IMR-90 (cell line): ENCODE data around the gene RFT1. TPM values are rescaled to one million over a fixed set of nuclear protein-coding genes. Genes with fewer than 3 reads are reported as not detected.

Experiments
- ATAC-seq: fragments of 200-7000 bp; cut with Tn5 transposase; 2 replicates; pipeline ENCODE4 v1.9.1; 2020; ENCODE audit warnings: low read depth, mild to moderate bottlenecking, moderate library complexity
- BruUV-seq: library from RNA; stranded (reverse); fragments of 400-500 nt; replicated peaks from 2 replicates; lab custom pipeline; 2021; lab: Mats Ljungman, UMichigan
- CTCF ChIA-PET: fragments of 300-600 bp; formaldehyde crosslinking; extraction: SDS; loops from one replicate; lab custom pipeline; 2021; ENCODE audit warnings: antibody characterized with exemption; lab: Yijun Ruan, JAX
- POLR2A ChIA-PET: fragments of 300-600 bp; sonication (Branson Sonifier 250); formaldehyde crosslinking; loops from one replicate; lab custom pipeline; 2022; ENCODE audit warnings: antibody characterized with exemption; ENCODE audit not compliant: unreplicated experiment; lab: Charles Lee
- DNase-seq: peaks from one replicate; pipeline ENCODE4 v3.0.0; 2013
- H2AFZ ChIP-seq: replicated peaks from 2 replicates; pipeline ENCODE3; 2013; ENCODE audit warnings: low read length, mild to moderate bottlenecking; ENCODE audit not compliant: poor library complexity
- H2AK5ac ChIP-seq: 2 replicates; pipeline ENCODE4 v1.6.1; 2013; ENCODE audit warnings: low read depth, low read length, inconsistent platforms
- H2AK9ac ChIP-seq: replicated peaks from 2 replicates; pipeline ENCODE3; 2013; ENCODE audit warnings: mild to moderate bottlenecking, low read depth, low read length, moderate library complexity; ENCODE audit not compliant: poor library complexity
- H2BK120ac ChIP-seq: 2 replicates; pipeline ENCODE4 v1.6.1; 2013; ENCODE audit warnings: low read depth, low read length, inconsistent platforms
- H2BK15ac ChIP-seq: 3 replicates; pipeline ENCODE4 v1.6.1; 2013; ENCODE audit warnings: low read depth, low read length, inconsistent platforms
- H2BK20ac ChIP-seq: 2 replicates; pipeline ENCODE4 v1.6.1; 2013; ENCODE audit warnings: low read depth, mild to moderate bottlenecking, inconsistent platforms, low read length, moderate library complexity
- H2BK5ac ChIP-seq: 2 replicates; pipeline ENCODE4 v1.6.1; 2013; ENCODE audit warnings: mild to moderate bottlenecking, low read depth, low read length, inconsistent platforms; ENCODE audit not compliant: poor library complexity, severe bottlenecking
- H3K14ac ChIP-seq: replicated peaks from 2 replicates; pipeline ENCODE4 v1.6.1; 2013; ENCODE audit warnings: low read depth, low read length, inconsistent platforms
- H3K18ac ChIP-seq: 2 replicates; pipeline ENCODE4 v1.6.1; 2013; ENCODE audit warnings: low read depth, low read length, control low read depth
- H3K23ac ChIP-seq: 2 replicates; pipeline ENCODE4 v1.6.1; 2013; ENCODE audit warnings: low read depth, low read length, inconsistent platforms
- H3K27ac ChIP-seq: 2 replicates; pipeline ENCODE4 v1.5.1; 2013; ENCODE audit warnings: mild to moderate bottlenecking, control low read depth, low read length; ENCODE audit not compliant: insufficient read depth
- H3K27me3 ChIP-seq: 2 replicates; pipeline ENCODE4 v1.6.1; 2013; ENCODE audit warnings: low read length; ENCODE audit not compliant: control insufficient read depth, insufficient read depth
- H3K36me3 ChIP-seq: 2 replicates; pipeline ENCODE4 v1.6.1; 2013; ENCODE audit warnings: low read length, mixed read lengths; ENCODE audit not compliant: control insufficient read depth, insufficient read depth
- H3K4ac ChIP-seq: 2 replicates; pipeline ENCODE4 v1.6.1; 2013; ENCODE audit warnings: low read depth, low read length, inconsistent platforms
- H3K4me1 ChIP-seq: 2 replicates; pipeline ENCODE4 v1.6.1; 2013; ENCODE audit warnings: low read length, mixed read lengths; ENCODE audit not compliant: control insufficient read depth, insufficient read depth
- H3K4me2 ChIP-seq: 2 replicates; pipeline ENCODE4 v1.6.1; 2013; ENCODE audit warnings: low read depth, mild to moderate bottlenecking, control low read depth, low read length, moderate library complexity
- H3K4me3 ChIP-seq: 2 replicates; pipeline ENCODE4 v1.5.1; 2013; ENCODE audit warnings: low read depth, mild to moderate bottlenecking, control low read depth, low read length, moderate library complexity; ENCODE audit not compliant: insufficient read depth
- H3K56ac ChIP-seq: 2 replicates; pipeline ENCODE4 v1.6.1; 2013; ENCODE audit warnings: low read length, inconsistent platforms; ENCODE audit not compliant: insufficient read depth; ENCODE audit errors: extremely low read depth
- H3K79me1 ChIP-seq, 2 experiments: 2 replicates each; pipeline ENCODE4 v1.6.1; 2013; ENCODE audit warnings: low read length in 2 of 2, inconsistent platforms in 1 of 2, low read depth in 1 of 2
- H3K9ac ChIP-seq: 2 replicates; pipeline ENCODE4 v1.6.1; 2013; ENCODE audit warnings: low read depth, low read length, control low read depth
- H3K9me1 ChIP-seq: 2 replicates; pipeline ENCODE4 v1.6.1; 2013; ENCODE audit warnings: low read length, inconsistent platforms; ENCODE audit not compliant: insufficient read depth
- H3K9me3 ChIP-seq: 2 replicates; pipeline ENCODE4 v1.6.1; 2013; ENCODE audit warnings: low read length; ENCODE audit not compliant: control insufficient read depth, insufficient read depth
- H4K20me1 ChIP-seq: 2 replicates; pipeline ENCODE4 v1.6.1; 2013; ENCODE audit warnings: low read length, inconsistent platforms; ENCODE audit not compliant: insufficient read depth
- H4K5ac ChIP-seq: 2 replicates; pipeline ENCODE4 v1.6.1; 2013; ENCODE audit warnings: mild to moderate bottlenecking, low read depth, low read length, control low read depth
- H4K8ac ChIP-seq, 2 experiments: 2 replicates each; pipeline ENCODE4 v1.6.1; 2013; ENCODE audit warnings: low read depth in 2 of 2, low read length in 2 of 2, control low read depth in 1 of 2, inconsistent platforms in 1 of 2
- H4K91ac ChIP-seq: 2 replicates; pipeline ENCODE4 v1.6.1; 2013; ENCODE audit warnings: low read depth, low read length, inconsistent platforms; ENCODE audit not compliant: insufficient read depth
- CHD1 ChIP-seq: IDR thresholded peaks from 2 replicates; pipeline ENCODE4 v1.6.1; 2012; ENCODE audit warnings: low read depth, low read length, improper control_type of control experiment
- CTCF ChIP-seq: conservative IDR thresholded peaks from 2 replicates; pipeline ENCODE4 v1.5.1; 2012; ENCODE audit warnings: mild to moderate bottlenecking, low read depth, low read length, improper control_type of control experiment
- MAFK ChIP-seq: IDR thresholded peaks from 2 replicates; pipeline ENCODE4 v1.6.1; 2012; ENCODE audit warnings: low read depth, low read length, improper control_type of control experiment
- RAD21 ChIP-seq: IDR thresholded peaks from 2 replicates; pipeline ENCODE4 v1.6.1; 2012; ENCODE audit warnings: low read length, improper control_type of control experiment
- SMC3 ChIP-seq: fragments of 150-350 bp; IDR thresholded peaks from 2 replicates; pipeline ENCODE4 v1.6.1; 2016; ENCODE audit warnings: low read depth, mild to moderate bottlenecking, antibody characterized with exemption, low read length, moderate library complexity
- WGBS, 2 experiments: methylation state at CpG; one replicate each; pipeline versions ENCODE4 v1.1.5 to v1.1.7; 2013; ENCODE audit warnings: missing lambda C conversion rate in 2 of 2; ENCODE audit not compliant: insufficient read length in 1 of 2; ENCODE audit errors: extremely low coverage in 2 of 2; 5-methylcytosine and 5-hydroxymethylcytosine counted together
- dilution Hi-C: fragments of 300-500 bp; cut with HindIII; formaldehyde crosslinking; loops from one replicate; pipeline ENCODE4 v1.14.3; 2018; ENCODE audit warnings: low sequenced_read_pairs; ENCODE audit not compliant: unreplicated experiment
- in situ Hi-C: fragments of 300-500 bp; cut with MboI; formaldehyde crosslinking; loops from 3 replicates; pipeline ENCODE4 v1.14.3; 2019; ENCODE audit warnings: low sequenced_read_pairs, inconsistent platforms, mixed read lengths
- intact Hi-C: fragments of 100-400 bp; cut with micrococcal nuclease; formaldehyde crosslinking; loops from 2 replicates; pipeline ENCODE4 v1.10.0; 2022
- polyA plus RNA-seq, 3 experiments: library from polyadenylated mRNA; depleted of rRNA; stranded (reverse); fragments of >200 nt; gene quantifications; 2 replicates each; pipeline ENCODE4 v1.2.3, GENCODE V29; 2012; ENCODE audit warnings: low replicate concordance in 1 of 3
- total RNA-seq: library from RNA; depleted of rRNA; stranded (reverse); fragments of >200 nt; gene quantifications from 2 replicates; pipeline ENCODE4 v1.2.3, GENCODE V29; 2012

Gene RFT1
- total and polyA plus RNA-seq, 2 of the 4 experiments (the other 2 are of a cell fraction) = 14.5 to 23.5 TPM

- Histone ChIP-seq H3K9me1 (peaks cover 8% of the 10 kb centered on the region), H4K5ac (no peak overlapping the region), H3K4me1 (peaks cover 12% of the 10 kb centered on the region), H2AFZ (peak overlapping the region; percentile 75), H3K79me1 (peaks cover 0 to 3% of the 10 kb centered on the region in 2 experiments; a peak in 1 of 4 replicates), H3K4me2 (no peak overlapping the region; the same call in 1 of the 2 replicates), H4K91ac (no peak overlapping the region), H4K8ac (peak overlapping the region in 1 of 2 experiments; percentile 78; a peak in 2 of 4 replicates), H3K56ac (no peak overlapping the region), H4K20me1 (no peaks in the 10 kb centered on the region), H3K4ac (peak overlapping the region; percentile 44; the same call in 1 of the 2 replicates), H2BK15ac (no peak overlapping the region), H3K4me3 (no peak overlapping the region), H3K18ac (no peak overlapping the region), H3K14ac (0 out of 2 replicates have a peak overlapping the region, but pooled peaks have one; percentile 45), H2AK5ac (no peak overlapping the region; the same call in 1 of the 2 replicates), H3K27me3 (no peaks in the 10 kb centered on the region), H3K27ac (peak overlapping the region; percentile 8; the same call in 1 of the 2 replicates), H3K9ac (0 out of 2 replicates have a peak overlapping the region, but pooled peaks have one; percentile 20), H2AK9ac (peak overlapping the region; percentile 82), H3K36me3 (peaks cover 26% of the 10 kb centered on the region), H2BK5ac (peak overlapping the region; percentile 33), H2BK20ac (no peak overlapping the region), H2BK120ac (no peak overlapping the region), H3K9me3 (no peaks in the 10 kb centered on the region), H3K23ac (no peak overlapping the region)
- no TSS peak for BruUV-seq
- in situ Hi-C loops = loop anchor here (25.0 kb wide), 1 partner anchor 598 kb away; no protein-coding TSS in a partner anchor
- dilution Hi-C loops = no loop called here
- TF ChIP-seq MAFK (no peak), SMC3 (peak; percentile 61), CHD1 (no peak; the same call in 1 of the 2 replicates), CTCF (peak; percentile 92), RAD21 (peak; percentile 92)
- ATAC-seq (peak; percentile 90), DNase-seq (peak; percentile 78)
- ChIA-PET CTCF (interaction anchor here (0.6 to 2.0 kb wide), 12 partner anchors 9 to 372 kb away, joined by 3 to 6 read pairs (median 3); no protein-coding TSS in a partner anchor), POLR2A (no interaction called here)
- 0% methylated on average over 2 of the region's 5 CpGs; no CpG with 5 or more reads in 1 of the 2 experiments for WGBS, 2 experiments
- intact Hi-C loops = loop anchor here (1.0 to 5.0 kb wide), 3 partner anchors 82 to 598 kb away; no protein-coding TSS in a partner anchor
Observed at GRCh38 chr3:53114011-53114400, 16.2 kb downstream of the RFT1 start.
